ENCODE measurements around the gene BAZ1A. TPM values are rescaled to one million over a fixed set of nuclear protein-coding genes. Genes with fewer than 3 reads are reported as not detected.
"Not testable (repeated sequence)": the region's sequence is repeated elsewhere in the genome, so short reads cannot be mapped to it uniquely, and the experiment has no call there.

BAZ1A gene
- total and polyA plus RNA-seq, 5 experiments from 2014 or later: 8.5 to 47.5 (median 10.7) TPM

- DNase-seq, H3K9me3 Mint-ChIP-seq, POLR2A ChIA-PET, H3K4me3 Mint-ChIP-seq, H3K36me3 Mint-ChIP-seq, H3K4me1 Mint-ChIP-seq, ATAC-seq: not testable (repeated sequence)
- Mint-ChIP-seq H3K27me3 (peaks cover 0 to 11% (median 2%) of the 10 kb centered on the region in 5 donors), H3K27ac (peak overlapping the region in 1 of 10 donors; percentile 26)
Measured at GRCh38 chr14:34737079-34737478, 138.1 kb downstream of the BAZ1A start.

GRCh38 chr14:34733245-34733644, 141.9 kb downstream of the BAZ1A start:
- H3K36me3 Mint-ChIP-seq: no peaks in the 10 kb centered on the region
- no peaks in the 10 kb centered on the region for H3K9me3 Mint-ChIP-seq
- ATAC-seq (no peak), DNase-seq (no peak)
- POLR2A ChIA-PET: interaction anchor here (0.6 kb wide), 1 partner anchor 223 kb away, joined by 4 read pairs; no protein-coding TSS in a partner anchor
- peaks cover 0 to 14% (median 2%) of the 10 kb centered on the region in 5 donors for H3K27me3 Mint-ChIP-seq
- no peak overlapping the region for H3K4me3 Mint-ChIP-seq
- no peaks in the 10 kb centered on the region for H3K4me1 Mint-ChIP-seq
- H3K27ac Mint-ChIP-seq: no peak overlapping the region

GRCh38 chr14:34732802-34733201, 142.4 kb downstream of the BAZ1A start:
- Mint-ChIP-seq H3K4me1 (no peaks in the 10 kb centered on the region), H3K9me3 (no peaks in the 10 kb centered on the region), H3K36me3 (no peaks in the 10 kb centered on the region), H3K27me3 (peaks cover 0 to 14% (median 2%) of the 10 kb centered on the region in 5 donors), H3K4me3 (no peak overlapping the region), H3K27ac (no peak overlapping the region)
- POLR2A ChIA-PET: interaction anchor here (0.6 kb wide), 1 partner anchor 224 kb away, joined by 4 read pairs; no protein-coding TSS in a partner anchor
- no peak for DNase-seq
- ATAC-seq: no peak

DNA sequence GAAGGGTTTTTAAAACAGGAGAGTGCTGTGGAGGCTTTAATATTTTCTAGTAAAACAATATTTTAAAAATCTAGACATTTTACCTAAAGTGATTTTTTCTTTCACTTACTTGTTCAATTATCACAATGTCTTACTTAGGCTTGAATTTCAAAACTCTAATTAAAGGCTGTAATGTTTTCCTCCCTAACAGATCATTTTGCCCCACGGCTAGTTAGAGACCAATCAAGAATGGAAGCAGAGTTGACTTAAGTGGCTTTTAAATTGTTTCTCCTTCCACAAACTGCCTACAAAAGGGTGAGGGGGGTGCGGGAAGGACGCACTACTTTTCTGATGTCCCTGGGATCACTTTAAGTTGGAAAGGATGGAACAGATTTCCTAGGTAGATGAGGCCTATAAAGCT, 151.3 kb downstream of the BAZ1A start:
- no peak for ATAC-seq
- no peak for DNase-seq
- H3K9me3 Mint-ChIP-seq: no peaks in the 10 kb centered on the region
- POLR2A ChIA-PET: interaction anchor here (0.7 kb wide), 1 partner anchor 260 kb away, joined by 4 read pairs; no protein-coding TSS in a partner anchor
- H3K27me3 Mint-ChIP-seq: no peaks in the 10 kb centered on the region
- no peak overlapping the region for H3K4me3 Mint-ChIP-seq
- H3K4me1 Mint-ChIP-seq: peaks cover 0 to 8% (median 4%) of the 10 kb centered on the region in 4 donors
- no peak overlapping the region for H3K27ac Mint-ChIP-seq
- no peaks in the 10 kb centered on the region for H3K36me3 Mint-ChIP-seq

- POLR2A ChIA-PET: interaction anchor here (0.7 to 1.2 kb wide), 4 partner anchors 9 to 261 kb away, joined by 3 to 4 read pairs (median 4); partner anchors contain the start of gene CFL2
- no peaks in the 10 kb centered on the region for H3K9me3 Mint-ChIP-seq
- DNase-seq (peak in 6 of 10 donors; percentile 2 to 55 (median 38)), ATAC-seq (peak; percentile 39 to 54)
- peak overlapping the region in 1 of 10 donors; percentile 32 for H3K27ac Mint-ChIP-seq
- no peak overlapping the region for H3K4me3 Mint-ChIP-seq
- no peaks in the 10 kb centered on the region for H3K36me3 Mint-ChIP-seq
- no peaks in the 10 kb centered on the region for H3K27me3 Mint-ChIP-seq
- H3K4me1 Mint-ChIP-seq: peaks cover 0 to 10% (median 5%) of the 10 kb centered on the region in 4 donors
Measured at GRCh38 chr14:34722723-34723545, 152.2 kb downstream of the BAZ1A start.

GRCh38 chr14:34721129-34721528, 154.0 kb downstream of the BAZ1A start:
- no peak for ATAC-seq
- POLR2A ChIA-PET: no interaction called here
- no peak overlapping the region for H3K4me3 Mint-ChIP-seq
- H3K27ac Mint-ChIP-seq: no peak overlapping the region
- H3K36me3 Mint-ChIP-seq: no peaks in the 10 kb centered on the region
- H3K4me1 Mint-ChIP-seq: peaks cover 0 to 10% (median 5%) of the 10 kb centered on the region in 4 donors
- H3K9me3 Mint-ChIP-seq: no peaks in the 10 kb centered on the region
- no peaks in the 10 kb centered on the region for H3K27me3 Mint-ChIP-seq
- DNase-seq: no peak

DNA sequence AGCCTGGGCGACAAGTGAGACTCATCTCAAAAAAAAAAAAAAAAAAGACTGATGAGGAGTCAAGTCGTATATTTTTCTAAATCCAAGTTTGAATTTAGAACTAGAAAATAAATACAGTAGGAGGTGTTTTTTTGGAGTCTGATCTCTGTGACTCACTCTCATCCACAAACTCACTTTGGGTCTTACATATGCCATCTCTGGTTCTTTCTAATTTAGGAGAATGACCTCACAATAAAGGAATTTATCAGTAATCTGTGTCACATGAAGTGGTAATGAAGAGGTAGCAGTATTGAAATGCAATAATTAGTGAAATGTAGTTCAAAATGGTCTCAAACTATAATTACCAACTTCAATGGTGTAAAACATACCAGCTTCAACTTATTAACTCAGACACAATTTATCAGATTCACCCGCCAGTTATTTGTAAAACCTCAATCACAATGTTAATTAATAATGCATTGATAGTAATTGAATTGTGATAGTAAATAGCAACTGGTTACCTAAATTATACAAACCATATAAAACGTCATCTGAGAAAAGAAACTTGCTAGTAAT, 156.3 kb downstream of the BAZ1A start:
- ATAC-seq (no peak), DNase-seq (no peak)
- POLR2A ChIA-PET: no interaction called here
- Mint-ChIP-seq H3K4me1 (peaks cover 5 to 20% (median 12%) of the 10 kb centered on the region in 4 donors), H3K4me3 (no peak overlapping the region), H3K27ac (no peak overlapping the region), H3K36me3 (no peaks in the 10 kb centered on the region), H3K27me3 (no peaks in the 10 kb centered on the region), H3K9me3 (no peaks in the 10 kb centered on the region)

DNA sequence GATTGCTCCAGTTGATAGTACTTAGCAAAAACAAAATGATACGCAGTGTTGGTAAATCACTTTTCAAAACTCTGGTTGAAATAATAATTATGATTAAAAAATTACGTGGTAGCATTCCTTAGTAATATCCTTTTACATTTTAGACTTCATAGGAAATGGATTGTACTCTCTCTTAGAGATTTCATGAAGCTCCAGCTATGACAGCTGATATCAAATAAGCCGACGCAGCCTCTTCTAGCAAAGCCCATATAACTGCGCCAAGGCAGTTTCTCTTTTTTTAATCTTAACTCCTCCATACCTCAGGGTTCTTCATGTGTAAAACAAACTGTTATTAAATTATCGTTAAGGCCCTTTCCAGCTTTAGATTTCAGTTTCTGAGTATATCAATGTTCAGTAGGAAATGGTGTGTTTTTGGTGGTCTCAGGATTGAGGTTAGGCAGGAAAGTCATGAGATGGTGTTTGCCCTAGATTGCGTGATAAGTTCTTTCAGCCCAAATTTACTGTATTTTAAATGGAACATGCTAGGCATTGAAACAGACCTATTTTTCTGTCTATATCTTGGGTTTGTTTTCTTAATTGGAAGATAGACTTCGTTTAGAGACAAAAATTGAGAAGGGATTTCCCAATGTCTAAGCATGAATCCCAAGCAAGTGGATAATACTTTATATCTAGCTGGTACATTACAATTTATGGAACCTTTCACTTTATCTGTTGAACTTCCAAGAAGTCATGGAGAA, 159.9 kb downstream of the BAZ1A start:
- no peak for DNase-seq
- H3K4me1 Mint-ChIP-seq: peaks cover 6 to 34% (median 22%) of the 10 kb centered on the region in 4 donors
- POLR2A ChIA-PET: interaction anchor here (1.7 kb wide), 1 partner anchor 158 kb away, joined by 5 read pairs; no protein-coding TSS in a partner anchor
- H3K27ac Mint-ChIP-seq: peak overlapping the region; percentile 55 to 91 (median 84)
- no peaks in the 10 kb centered on the region for H3K27me3 Mint-ChIP-seq
- peaks cover 0 to 21% (median 0%) of the 10 kb centered on the region in 3 donors for H3K36me3 Mint-ChIP-seq
- ATAC-seq: peak in 1 of 2 donors; percentile 22
- no peaks in the 10 kb centered on the region for H3K9me3 Mint-ChIP-seq
- peak overlapping the region; percentile 63 to 87 (median 83) for H3K4me3 Mint-ChIP-seq

- no peaks in the 10 kb centered on the region for H3K27me3 Mint-ChIP-seq
- H3K27ac Mint-ChIP-seq: peak within 1 kb of the TSS; percentile 84 to 98 (median 94)
- no peaks in the 10 kb centered on the region for H3K9me3 Mint-ChIP-seq
- peak within 1 kb of the TSS; percentile 86 to 95 (median 92) for H3K4me3 Mint-ChIP-seq
- H3K4me1 Mint-ChIP-seq: peaks cover 6 to 34% (median 22%) of the 10 kb centered on the region in 4 donors
- ATAC-seq (peak; percentile 88 to 89), DNase-seq (peak; percentile 43 to 85 (median 68))
- POLR2A ChIA-PET: interaction anchor here (1.0 to 1.7 kb wide), 3 partner anchors 8 to 158 kb away, joined by 3 to 5 read pairs (median 3); partner anchors contain the start of gene SNX6
- peaks cover 0 to 21% (median 0%) of the 10 kb centered on the region in 3 donors for H3K36me3 Mint-ChIP-seq
Measured at GRCh38 chr14:34714320-34715126, 160.6 kb downstream of the BAZ1A start, which contains the start of gene CFL2. Gene CFL2, minus strand, starts transcription at chr14:34714593. Its CDS starts 53 bp downstream, at chr14:34714540.

DNA sequence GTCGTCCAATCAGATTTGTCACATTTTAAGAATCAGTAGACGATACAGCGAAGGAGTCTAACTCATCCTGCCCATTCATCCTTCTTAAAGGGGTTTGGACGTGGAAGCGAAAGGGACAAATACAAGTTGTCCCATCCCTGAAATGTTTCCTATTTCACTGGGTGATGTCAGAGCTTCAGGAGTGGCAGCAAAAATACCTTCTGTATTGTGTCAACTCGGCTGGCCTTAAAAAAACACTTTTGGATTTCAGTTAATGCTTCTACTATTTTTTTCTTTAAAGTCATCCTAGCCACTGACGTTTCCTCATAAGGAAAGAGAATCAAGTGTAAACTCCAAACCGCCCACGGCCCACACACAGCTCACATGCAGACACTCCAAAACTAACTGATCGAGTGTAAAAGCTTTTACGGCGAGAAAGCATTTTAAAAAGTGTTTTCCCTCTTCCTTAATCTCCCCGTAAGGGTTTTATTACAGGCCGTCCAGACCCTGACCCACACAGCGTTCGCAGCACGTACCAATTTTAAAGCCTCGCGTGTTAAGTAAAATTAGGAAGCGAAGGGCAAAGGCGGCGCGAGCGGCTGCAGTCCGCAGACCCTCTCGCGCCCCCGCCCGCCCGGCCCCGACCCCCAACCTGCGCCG, 161.4 kb downstream of the BAZ1A start:
- H3K4me1 Mint-ChIP-seq: peaks cover 6 to 34% (median 22%) of the 10 kb centered on the region in 4 donors
- H3K4me3 Mint-ChIP-seq: peak overlapping the region; percentile 86 to 95 (median 92)
- H3K27ac Mint-ChIP-seq: peak overlapping the region; percentile 84 to 98 (median 94)
- H3K9me3 Mint-ChIP-seq: no peaks in the 10 kb centered on the region
- POLR2A ChIA-PET: interaction anchor here (1.0 to 1.7 kb wide), 3 partner anchors 9 to 159 kb away, joined by 3 to 5 read pairs (median 3); partner anchors contain the start of gene SNX6
- DNase-seq (peak in 7 of 10 donors; percentile 10 to 34 (median 26)), ATAC-seq (peak; percentile 10 to 13)
- no peaks in the 10 kb centered on the region for H3K27me3 Mint-ChIP-seq
- peaks cover 0 to 21% (median 0%) of the 10 kb centered on the region in 3 donors for H3K36me3 Mint-ChIP-seq

DNA sequence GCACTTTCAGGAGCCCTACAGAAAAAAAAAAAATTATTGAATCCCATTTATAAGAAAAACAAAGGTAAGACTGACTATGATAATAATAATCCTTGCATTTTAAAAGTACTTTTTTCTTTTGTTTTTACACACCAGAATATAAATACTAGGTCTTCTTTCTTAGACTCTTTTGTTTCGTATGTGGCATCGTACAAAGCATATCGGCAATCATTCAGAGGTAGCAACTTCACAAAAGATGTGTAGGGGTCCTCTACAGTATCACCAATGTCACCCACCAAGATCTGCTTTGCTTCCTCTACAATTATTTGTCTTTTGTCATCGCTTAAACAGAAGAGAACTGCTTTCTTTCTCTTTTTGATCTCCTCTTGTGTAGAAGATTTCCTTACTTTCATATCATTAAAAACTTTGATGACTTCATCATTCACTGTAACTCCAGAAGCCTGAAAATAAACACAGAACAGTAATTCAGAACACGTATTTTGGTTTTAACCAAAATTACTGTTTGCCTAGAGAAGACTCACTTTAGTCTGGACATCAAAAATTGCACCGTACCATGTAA, 162.0 kb downstream of the BAZ1A start:
- Mint-ChIP-seq H3K27me3 (no peaks in the 10 kb centered on the region), H3K4me3 (peak overlapping the region; percentile 86 to 95 (median 92)), H3K27ac (peak overlapping the region; percentile 84 to 98 (median 94)), H3K4me1 (peaks cover 6 to 34% (median 21%) of the 10 kb centered on the region in 4 donors), H3K9me3 (no peaks in the 10 kb centered on the region), H3K36me3 (peaks cover 0 to 21% (median 0%) of the 10 kb centered on the region in 3 donors)
- DNase-seq (peak in 1 of 10 donors; percentile 1), ATAC-seq (no peak)
- POLR2A ChIA-PET: interaction anchor here (1.0 to 1.1 kb wide), 2 partner anchors 10 to 83 kb away, joined by 3 read pairs; partner anchors contain the start of gene SNX6
